WI38 (cell line): ENCODE measurements around the gene HLA-DQA2.
"Not testable (repeated sequence)": the region's sequence is repeated elsewhere in the genome, so short reads cannot be mapped to it uniquely, and the experiment has no call there.

Source experiments
- H3K4me3 ChIP-seq: 2 replicates; pipeline ENCODE4 v1.5.1; 2011; ENCODE audit warnings: low read depth, mild to moderate bottlenecking, control low read depth, low read length
- CTCF ChIP-seq: IDR thresholded peaks from 2 replicates; pipeline ENCODE4 v1.5.1; 2012; ENCODE audit warnings: low read depth, mild to moderate bottlenecking, control low read depth, low read length

The HLA-DQA2 gene

GRCh38 chr6:32741031-32741960 lies at the start of gene HLA-DQA2:
Gene HLA-DQA2, plus strand, starts transcription at chr6:32741391. Its CDS starts 53 bp downstream, at chr6:32741444.
- H3K4me3 ChIP-seq = no peak within 1 kb of the TSS
- no peak for TF ChIP-seq CTCF

- H3K4me3 ChIP-seq = no peak overlapping the region
- no peak for TF ChIP-seq CTCF
Measured at GRCh38 chr6:32692019-32692418, 49.2 kb upstream of the HLA-DQA2 start.

- H3K4me3 ChIP-seq = no peak overlapping the region
- TF ChIP-seq CTCF = no peak
Measured at GRCh38 chr6:32697031-32697430, 44.2 kb upstream of the HLA-DQA2 start.

GRCh38 chr6:32700391-32701040 lies 40.7 kb upstream of the HLA-DQA2 start:
- TF ChIP-seq CTCF = peak; percentile 60

GRCh38 chr6:32703347-32703746 lies 37.8 kb upstream of the HLA-DQA2 start:
- no peak for TF ChIP-seq CTCF
- H3K4me3 ChIP-seq = no peak overlapping the region

More at GRCh38 chr6:32700391-32701040, 40.7 kb upstream of the HLA-DQA2 start:
- H3K4me3 ChIP-seq = no peak overlapping the region

GRCh38 chr6:32705164-32705563 lies 36.0 kb upstream of the HLA-DQA2 start:
- not testable (repeated sequence) for H3K4me3 ChIP-seq

- no peak for TF ChIP-seq CTCF
- no peak overlapping the region for H3K4me3 ChIP-seq
Measured at GRCh38 chr6:32709625-32710024, 31.6 kb upstream of the HLA-DQA2 start.
